Measurements from ENCODE around the gene CIB2. TPM values are rescaled to one million over a fixed set of nuclear protein-coding genes. Genes with fewer than 3 reads are reported as not detected.

The CIB2 gene
- total and polyA plus RNA-seq, 2 donors (not counting 1 experiment from before 2014, with no cell fraction given) = 0.97 to 3.2 TPM

- CTCF ChIA-PET = interaction anchor here (0.8 to 7.7 kb wide), 8 partner anchors 12 to 69 kb away, joined by 3 to 83 read pairs (median 4); partner anchors contain the start of gene IDH3A
- no peak overlapping the region for H2AFZ ChIP-seq (ENCODE audit: insufficient read depth, low read depth, low read length, poor library complexity, severe bottlenecking)
- TF ChIP-seq EZH2 (IDR thresholded peaks at IDR 0.05; ENCODE audit: borderline replicate concordance, insufficient read depth, low read depth, low read length, poor library complexity, severe bottlenecking) = no peak
- peak; percentile 59 for TF ChIP-seq CTCF (IDR thresholded peaks at IDR 0.05)
These were observed 46.2 kb upstream of the CIB2 start for GRCh38 chr15:78177447-78177873.

GRCh38 chr15:78175330-78175729, 44.1 kb upstream of the CIB2 start:
- Mint-ChIP-seq H3K4me1 (peaks cover 58% of the 10 kb centered on the region), H3K27me3 (no peaks in the 10 kb centered on the region), H3K27ac (no peak overlapping the region), H3K4me3 (no peak overlapping the region), H3K9me3 (ENCODE audit: insufficient read depth) (no peaks in the 10 kb centered on the region)
- ChIA-PET POLR2A (no interaction called here), CTCF (interaction anchor here (1.0 to 7.7 kb wide), 5 partner anchors 20 to 67 kb away, joined by 3 to 83 read pairs (median 6); partner anchors contain the start of gene CIB2)
- no peaks in the 10 kb centered on the region for H3K27me3 ChIP-seq (replicated peaks in 1 of 4; ENCODE audit: control extremely low read depth in 1 of 4, control insufficient read depth in 3 of 4, insufficient read depth in 4 of 4, low read length in 3 of 4)
- no peaks in the 10 kb centered on the region for H3K36me3 ChIP-seq (replicated peaks in 1 of 2; ENCODE audit: control extremely low read depth in 1 of 2, control insufficient read depth in 1 of 2, extremely low read depth in 1 of 2, insufficient read depth in 2 of 2, low read length in 1 of 2)
- 53% methylated on average over 2 of the region's 2 CpGs for WGBS (ENCODE audit: insufficient coverage)
- H3K4me2 ChIP-seq (replicated peaks; ENCODE audit: low read depth, low read length, poor library complexity, severe bottlenecking) = peak overlapping the region; percentile 59
- no peak for TF ChIP-seq EZH2 (IDR thresholded peaks at IDR 0.05; ENCODE audit: borderline replicate concordance, insufficient read depth, low read depth, low read length, poor library complexity, severe bottlenecking)
- TF ChIP-seq CTCF (IDR thresholded peaks at IDR 0.05) = no peak
- H3K79me2 ChIP-seq (ENCODE audit: control insufficient read depth, insufficient read depth, low read length) = no peaks in the 10 kb centered on the region
- H3K9me3 ChIP-seq (ENCODE audit: control extremely low read depth in 1 of 3, control insufficient read depth in 2 of 3, insufficient read depth in 1 of 3, low read length in 2 of 3) = peaks cover 0 to 13% (median 0%) of the 10 kb centered on the region in 3 donors
- H4K20me1 ChIP-seq (ENCODE audit: control insufficient read depth, insufficient read depth, low read length, poor library complexity, severe bottlenecking) = no peaks in the 10 kb centered on the region
- H3K9ac ChIP-seq (ENCODE audit: low read length) = no peak overlapping the region
- no peak overlapping the region for H3K4me3 ChIP-seq (ENCODE audit: control extremely low read depth in 1 of 5, extremely low read depth in 1 of 5, insufficient read depth in 1 of 5, low read depth in 2 of 5, low read length in 4 of 5)
- no peak for ATAC-seq (ENCODE audit: low read depth)
- H3K4me1 ChIP-seq (ENCODE audit: control insufficient read depth in 2 of 2, insufficient read depth in 2 of 2, low read length in 2 of 2) = peaks cover 49 to 51% of the 10 kb centered on the region in 2 donors
- DNase-seq = no peak
- no peak overlapping the region for H3K27ac ChIP-seq (ENCODE audit: low read length in 2 of 2)
- intact Hi-C loops (cut with micrococcal nuclease) = no loop called here
- no peak overlapping the region for H2AFZ ChIP-seq (ENCODE audit: insufficient read depth, low read depth, low read length, poor library complexity, severe bottlenecking)

More at GRCh38 chr15:78177447-78177873, 46.2 kb upstream of the CIB2 start:
- no peak for ATAC-seq (ENCODE audit: low read depth)
- peak; percentile 38 for DNase-seq
- Histone ChIP-seq H3K27ac (ENCODE audit: low read length in 2 of 2) (no peak overlapping the region), H3K4me1 (ENCODE audit: control insufficient read depth in 2 of 2, insufficient read depth in 2 of 2, low read length in 2 of 2) (peaks cover 29 to 30% of the 10 kb centered on the region in 2 donors), H3K4me2 (replicated peaks; ENCODE audit: low read depth, low read length, poor library complexity, severe bottlenecking) (no peak overlapping the region), H3K27me3 (replicated peaks in 1 of 4; ENCODE audit: control extremely low read depth in 1 of 4, control insufficient read depth in 3 of 4, insufficient read depth in 4 of 4, low read length in 3 of 4) (no peaks in the 10 kb centered on the region), H3K9me3 (ENCODE audit: control extremely low read depth in 1 of 3, control insufficient read depth in 2 of 3, insufficient read depth in 1 of 3, low read length in 2 of 3) (peaks cover 0 to 13% (median 0%) of the 10 kb centered on the region in 3 donors), H3K9ac (ENCODE audit: low read length) (no peak overlapping the region), H4K20me1 (ENCODE audit: control insufficient read depth, insufficient read depth, low read length, poor library complexity, severe bottlenecking) (no peaks in the 10 kb centered on the region), H3K79me2 (ENCODE audit: control insufficient read depth, insufficient read depth, low read length) (no peaks in the 10 kb centered on the region), H3K4me3 (ENCODE audit: control extremely low read depth in 1 of 5, extremely low read depth in 1 of 5, insufficient read depth in 1 of 5, low read depth in 2 of 5, low read length in 4 of 5) (no peak overlapping the region), H3K36me3 (replicated peaks in 1 of 2; ENCODE audit: control extremely low read depth in 1 of 2, control insufficient read depth in 1 of 2, extremely low read depth in 1 of 2, insufficient read depth in 2 of 2, low read length in 1 of 2) (no peaks in the 10 kb centered on the region)
- POLR2A ChIA-PET = no interaction called here
- Mint-ChIP-seq H3K4me3 (no peak overlapping the region), H3K27ac (no peak overlapping the region), H3K4me1 (peaks cover 38% of the 10 kb centered on the region), H3K9me3 (ENCODE audit: insufficient read depth) (no peaks in the 10 kb centered on the region), H3K27me3 (no peaks in the 10 kb centered on the region)
- intact Hi-C loops (cut with micrococcal nuclease) = no loop called here
- WGBS (ENCODE audit: insufficient coverage) = 30% methylated on average over 9 of the region's 12 CpGs
